ENCODE results near the gene CMA1.
A peak's percentile ranks its signal among the peaks of the same experiment; 100 is the strongest.
"Not testable (repeated sequence)": the region's sequence is repeated elsewhere in the genome, so short reads cannot be mapped to it uniquely, and the experiment has no call there.

Gene CMA1

GRCh38 chr14:24481622-24482324, 26.3 kb downstream of the CMA1 start:
- in situ Hi-C loops (cut with HindIII; ENCODE audit: low sequenced_read_pairs), result no loop called here
- H3K4me3 ChIP-seq (ENCODE audit: low read depth, low read length), result no peak overlapping the region
- TF ChIP-seq CTCF (IDR thresholded peaks at IDR 0.05; ENCODE audit: low read depth, low read length, missing control alignments), result peak; percentile 51
- DNase-seq (ENCODE audit: low read depth), result no peak

DNA sequence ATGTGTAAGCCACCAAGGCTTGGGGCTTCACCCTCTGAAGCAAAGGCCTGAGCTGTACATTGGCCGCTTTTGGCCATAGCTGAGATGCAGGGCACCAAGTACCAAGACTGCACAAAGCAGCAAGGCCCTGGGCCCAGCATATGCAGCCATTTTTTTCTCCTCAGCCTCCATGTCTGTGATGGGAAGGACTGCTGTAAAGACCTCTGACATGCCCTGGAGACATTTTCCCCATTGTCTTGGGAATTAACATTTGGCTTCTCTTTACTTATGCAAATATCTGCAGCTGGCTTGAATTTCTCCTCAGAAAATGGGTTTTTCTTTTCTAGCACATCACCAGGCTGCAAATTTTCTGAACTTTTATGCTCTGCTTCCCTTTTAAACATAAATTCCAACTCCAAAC, 28.1 kb downstream of the CMA1 start:
- in situ Hi-C loops (cut with HindIII; ENCODE audit: low sequenced_read_pairs), result not testable (repeated sequence)

DNA sequence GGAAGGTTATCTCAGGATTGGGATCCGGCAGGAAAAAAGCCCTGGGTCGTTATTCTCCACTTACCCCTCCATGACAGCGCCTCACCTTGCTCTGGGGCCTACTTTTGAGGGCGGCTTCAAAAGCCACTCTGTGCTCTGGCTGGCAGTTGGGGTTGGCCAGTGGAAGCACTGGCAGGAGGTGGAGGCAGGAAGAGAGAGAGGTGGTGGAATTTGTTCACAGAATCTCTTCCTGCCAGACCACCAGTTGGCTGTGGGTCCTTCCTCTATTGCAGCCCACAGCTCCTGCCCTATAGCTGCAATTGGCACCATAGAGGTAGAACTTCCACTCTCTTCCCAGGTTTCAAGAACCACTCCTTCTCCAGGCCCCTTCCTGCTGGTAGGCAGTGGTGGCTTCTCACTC, 32.8 kb downstream of the CMA1 start:
- in situ Hi-C loops (cut with HindIII; ENCODE audit: low sequenced_read_pairs), result no loop called here
- no peak for TF ChIP-seq CTCF (IDR thresholded peaks at IDR 0.05; ENCODE audit: low read depth, low read length, missing control alignments)
- H3K4me3 ChIP-seq (ENCODE audit: low read depth, low read length), result no peak overlapping the region
- DNase-seq (ENCODE audit: low read depth), result no peak

More for the DNA sequence above, 28.1 kb downstream of the CMA1 start:
- H3K4me3 ChIP-seq (ENCODE audit: low read depth, low read length); DNase-seq (ENCODE audit: low read depth): not testable (repeated sequence)

DNA sequence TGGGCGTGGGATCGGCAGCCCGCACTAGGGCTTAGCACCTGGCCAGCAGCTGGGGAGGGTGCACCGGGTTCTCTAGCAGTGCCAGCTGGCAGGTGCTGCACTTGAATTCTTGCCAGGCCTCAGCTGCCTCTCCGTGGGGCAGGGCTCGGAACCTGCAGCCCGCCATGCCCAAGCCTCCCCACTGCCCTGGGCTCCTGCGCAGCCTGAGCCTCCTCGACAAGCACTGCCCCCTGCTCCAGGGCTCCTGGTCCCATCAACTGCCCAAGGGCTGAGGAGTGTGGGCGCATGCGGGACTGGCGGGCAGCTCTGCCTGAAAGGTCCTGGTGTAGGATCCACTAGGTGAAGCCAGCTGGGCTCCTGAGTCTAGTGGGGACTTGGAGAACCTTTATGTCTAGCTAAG, 34.9 kb downstream of the CMA1 start:
- in situ Hi-C loops (cut with HindIII; ENCODE audit: low sequenced_read_pairs), result no loop called here
- no peak for TF ChIP-seq CTCF (IDR thresholded peaks at IDR 0.05; ENCODE audit: low read depth, low read length, missing control alignments)
- H3K4me3 ChIP-seq (ENCODE audit: low read depth, low read length), result no peak overlapping the region
- no peak for DNase-seq (ENCODE audit: low read depth)

DNA sequence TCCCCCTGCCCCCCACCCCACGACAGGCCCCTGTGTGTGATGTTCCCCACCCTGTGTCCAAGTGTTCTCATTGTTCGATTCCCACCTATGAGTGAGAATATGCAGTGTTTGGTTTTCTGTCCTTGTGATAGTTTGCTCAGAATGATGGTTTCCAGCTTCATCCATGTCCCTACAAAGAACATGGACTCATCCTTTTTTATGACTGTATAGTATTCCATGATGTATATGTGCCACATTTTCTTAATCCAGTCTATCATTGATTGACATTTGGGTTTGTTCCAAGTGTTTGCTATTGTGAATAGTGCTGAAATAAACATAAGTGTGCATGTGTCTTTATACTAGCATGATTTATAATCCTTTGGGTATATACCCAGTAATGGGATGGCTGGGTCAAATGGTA, 37.6 kb downstream of the CMA1 start:
- DNase-seq (ENCODE audit: low read depth); in situ Hi-C loops (cut with HindIII; ENCODE audit: low sequenced_read_pairs): not testable (repeated sequence)

DNA sequence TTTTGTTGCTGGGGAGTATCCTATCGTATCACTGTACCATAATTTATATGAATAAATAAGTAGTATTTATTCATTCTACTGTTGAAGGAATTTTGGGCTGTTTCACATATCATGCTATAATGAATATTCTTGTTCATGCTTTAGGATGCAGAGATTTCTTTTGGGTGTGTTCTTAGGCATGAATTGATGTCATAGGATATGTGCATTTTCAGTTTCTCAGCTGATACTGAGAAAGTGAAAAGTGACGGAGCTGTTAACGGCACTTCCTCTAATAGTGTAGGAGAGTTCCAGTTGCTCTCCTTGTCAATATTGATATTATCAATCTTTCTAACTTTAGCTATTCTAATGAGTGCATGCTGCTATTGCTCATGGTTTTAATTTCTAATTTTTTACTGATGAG, 42.3 kb downstream of the CMA1 start:
- in situ Hi-C loops (cut with HindIII; ENCODE audit: low sequenced_read_pairs), result no loop called here
- H3K4me3 ChIP-seq (ENCODE audit: low read depth, low read length), result no peak overlapping the region
- no peak for TF ChIP-seq CTCF (IDR thresholded peaks at IDR 0.05; ENCODE audit: low read depth, low read length, missing control alignments)
- DNase-seq (ENCODE audit: low read depth), result no peak

More for the DNA sequence above, 37.6 kb downstream of the CMA1 start:
- H3K4me3 ChIP-seq (ENCODE audit: low read depth, low read length), result not testable (repeated sequence)

- no peak overlapping the region for H3K4me3 ChIP-seq (ENCODE audit: low read depth, low read length)
- no peak for DNase-seq (ENCODE audit: low read depth)
- no peak for TF ChIP-seq CTCF (IDR thresholded peaks at IDR 0.05; ENCODE audit: low read depth, low read length, missing control alignments)
- in situ Hi-C loops (cut with HindIII; ENCODE audit: low sequenced_read_pairs), result no loop called here
These were observed 42.7 kb downstream of the CMA1 start for GRCh38 chr14:24465368-24465767.
